Measurements from ENCODE around the gene STK25.

GRCh38 chr2:241481687-241482086 lies 26.7 kb downstream of the STK25 start:
- TF ChIP-seq, protein P1, sequence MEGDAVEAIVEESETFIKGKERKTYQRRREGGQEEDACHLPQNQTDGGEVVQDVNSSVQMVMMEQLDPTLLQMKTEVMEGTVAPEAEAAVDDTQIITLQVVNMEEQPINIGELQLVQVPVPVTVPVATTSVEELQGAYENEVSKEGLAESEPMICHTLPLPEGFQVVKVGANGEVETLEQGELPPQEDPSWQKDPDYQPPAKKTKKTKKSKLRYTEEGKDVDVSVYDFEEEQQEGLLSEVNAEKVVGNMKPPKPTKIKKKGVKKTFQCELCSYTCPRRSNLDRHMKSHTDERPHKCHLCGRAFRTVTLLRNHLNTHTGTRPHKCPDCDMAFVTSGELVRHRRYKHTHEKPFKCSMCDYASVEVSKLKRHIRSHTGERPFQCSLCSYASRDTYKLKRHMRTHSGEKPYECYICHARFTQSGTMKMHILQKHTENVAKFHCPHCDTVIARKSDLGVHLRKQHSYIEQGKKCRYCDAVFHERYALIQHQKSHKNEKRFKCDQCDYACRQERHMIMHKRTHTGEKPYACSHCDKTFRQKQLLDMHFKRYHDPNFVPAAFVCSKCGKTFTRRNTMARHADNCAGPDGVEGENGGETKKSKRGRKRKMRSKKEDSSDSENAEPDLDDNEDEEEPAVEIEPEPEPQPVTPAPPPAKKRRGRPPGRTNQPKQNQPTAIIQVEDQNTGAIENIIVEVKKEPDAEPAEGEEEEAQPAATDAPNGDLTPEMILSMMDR (IDR thresholded peaks at IDR 0.05) = no peak
- no peak for TF ChIP-seq POLR2A (IDR thresholded peaks at IDR 0.05)
